Measurements from ENCODE around the gene HAS3. TPM values are rescaled to one million over a fixed set of nuclear protein-coding genes. Genes with fewer than 3 reads are reported as not detected.

The HAS3 gene
- 58.4 and 75.7 TPM in 2 replicates for total RNA-seq

GRCh38 chr16:69105501-69106361 lies at the start of gene HAS3:
Gene HAS3 (plus strand): TSS chr16:69105653. CDS start chr16:69109396, 3,743 bp downstream.

GRCh38 chr16:69132424-69133252 lies 27.2 kb downstream of the HAS3 start, which contains the start of the genes CHTF8 and UTP4:
Gene CHTF8 (minus strand): TSS chr16:69132588. CDS start chr16:69121458, 11,130 bp downstream.
Gene UTP4 (plus strand): TSS chr16:69132649. CDS start chr16:69133460, 811 bp downstream.

Other genes with a start within 250 kb of the HAS3 start
- 53.3 and 61.4 TPM in 2 replicates for gene CHTF8, start 26.9 kb downstream of the HAS3 start, total RNA-seq
- 16.6 and 36.1 TPM in 2 replicates for gene UTP4, start 27.0 kb downstream of the HAS3 start, total RNA-seq
- gene SNTB2, start 81.5 kb downstream of the HAS3 start, total RNA-seq = 19.3 and 24.6 TPM in 2 replicates
- gene VPS4A, start 205.7 kb downstream of the HAS3 start, total RNA-seq = 41.7 and 42.4 TPM in 2 replicates
- 21.2 and 34.5 TPM in 2 replicates for gene PDF, start 224.9 kb downstream of the HAS3 start, total RNA-seq
- gene COG8, start 233.9 kb downstream of the HAS3 start, total RNA-seq = 30.9 and 32.8 TPM in 2 replicates
- gene NIP7, start 234.1 kb downstream of the HAS3 start, total RNA-seq = 29.1 and 40.4 TPM in 2 replicates
- not detected in 2 replicates for gene TMED6, start 246.1 kb downstream of the HAS3 start, total RNA-seq